Measurements from ENCODE around the gene GAS5. TPM values are rescaled to one million over a fixed set of nuclear protein-coding genes. Genes with fewer than 3 reads are reported as not detected.

GAS5 gene
- total and polyA plus RNA-seq, 10 of the 15 experiments (the other 5 are each of a cell fraction or from before 2014, with no cell fraction given) = 289 to 1,137 (median 699) TPM

DNA sequence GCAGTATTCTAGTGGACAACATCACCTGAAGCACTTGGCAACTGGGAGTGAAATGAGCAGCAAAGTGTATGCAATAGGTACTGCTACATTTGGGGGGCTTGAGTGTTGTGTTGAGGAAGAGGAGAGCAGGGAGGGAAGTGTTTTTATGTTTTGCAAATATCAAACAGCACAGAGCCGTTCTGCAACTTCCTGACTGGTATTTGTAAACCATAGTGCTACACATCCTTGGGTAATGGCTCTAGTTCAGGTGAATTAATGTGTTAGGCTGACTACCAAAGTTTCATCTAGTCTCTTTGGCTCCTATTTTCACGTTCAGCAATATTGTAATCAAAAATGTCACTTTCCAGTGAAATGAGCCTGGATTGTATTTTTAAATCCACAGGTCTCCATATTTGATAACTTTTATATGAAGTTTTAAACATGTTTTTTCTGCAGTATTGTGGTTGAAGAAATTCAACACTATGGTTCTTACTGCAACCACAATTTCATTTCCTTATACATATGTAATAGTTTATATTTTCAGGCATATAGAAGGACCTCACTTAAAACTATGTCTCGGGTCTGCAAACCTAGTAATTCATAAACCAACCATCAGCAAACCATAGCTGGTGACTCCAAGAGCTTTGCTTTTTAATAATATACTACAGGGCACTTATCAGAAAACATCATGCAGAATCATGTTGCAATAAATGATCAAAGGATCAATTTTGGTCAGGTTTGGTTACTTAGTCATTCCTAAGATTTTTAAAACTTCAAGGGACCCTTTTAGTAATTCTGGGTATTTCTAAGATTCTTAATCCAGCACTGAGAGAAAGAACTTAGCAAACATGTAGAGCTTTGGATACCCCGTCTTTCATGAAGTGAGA lies 19.2 kb upstream of the GAS5 start:
- BruUV-seq (replicated peaks) = no TSS peak
- H3K9me3 ChIP-seq (replicated peaks; ENCODE audit: control insufficient read depth, insufficient read depth, low read length) = no peaks in the 10 kb centered on the region
- H3K4me3 ChIP-seq = no peak overlapping the region
- H3K27me3 ChIP-seq (replicated peaks in 1 of 2; ENCODE audit: control insufficient read depth in 2 of 2, insufficient read depth in 2 of 2, low read length in 1 of 2) = no peaks in the 10 kb centered on the region
- no peak overlapping the region for H3K9ac ChIP-seq (ENCODE audit: control insufficient read depth, insufficient read depth, low read length)
- FAIRE-seq (no peak), ATAC-seq (no peak), DNase-seq (ENCODE audit: low read depth, low spot score) (no peak)
- TF ChIP-seq, protein P1, sequence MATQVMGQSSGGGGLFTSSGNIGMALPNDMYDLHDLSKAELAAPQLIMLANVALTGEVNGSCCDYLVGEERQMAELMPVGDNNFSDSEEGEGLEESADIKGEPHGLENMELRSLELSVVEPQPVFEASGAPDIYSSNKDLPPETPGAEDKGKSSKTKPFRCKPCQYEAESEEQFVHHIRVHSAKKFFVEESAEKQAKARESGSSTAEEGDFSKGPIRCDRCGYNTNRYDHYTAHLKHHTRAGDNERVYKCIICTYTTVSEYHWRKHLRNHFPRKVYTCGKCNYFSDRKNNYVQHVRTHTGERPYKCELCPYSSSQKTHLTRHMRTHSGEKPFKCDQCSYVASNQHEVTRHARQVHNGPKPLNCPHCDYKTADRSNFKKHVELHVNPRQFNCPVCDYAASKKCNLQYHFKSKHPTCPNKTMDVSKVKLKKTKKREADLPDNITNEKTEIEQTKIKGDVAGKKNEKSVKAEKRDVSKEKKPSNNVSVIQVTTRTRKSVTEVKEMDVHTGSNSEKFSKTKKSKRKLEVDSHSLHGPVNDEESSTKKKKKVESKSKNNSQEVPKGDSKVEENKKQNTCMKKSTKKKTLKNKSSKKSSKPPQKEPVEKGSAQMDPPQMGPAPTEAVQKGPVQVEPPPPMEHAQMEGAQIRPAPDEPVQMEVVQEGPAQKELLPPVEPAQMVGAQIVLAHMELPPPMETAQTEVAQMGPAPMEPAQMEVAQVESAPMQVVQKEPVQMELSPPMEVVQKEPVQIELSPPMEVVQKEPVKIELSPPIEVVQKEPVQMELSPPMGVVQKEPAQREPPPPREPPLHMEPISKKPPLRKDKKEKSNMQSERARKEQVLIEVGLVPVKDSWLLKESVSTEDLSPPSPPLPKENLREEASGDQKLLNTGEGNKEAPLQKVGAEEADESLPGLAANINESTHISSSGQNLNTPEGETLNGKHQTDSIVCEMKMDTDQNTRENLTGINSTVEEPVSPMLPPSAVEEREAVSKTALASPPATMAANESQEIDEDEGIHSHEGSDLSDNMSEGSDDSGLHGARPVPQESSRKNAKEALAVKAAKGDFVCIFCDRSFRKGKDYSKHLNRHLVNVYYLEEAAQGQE (IDR thresholded peaks at IDR 0.05; ENCODE audit: low read depth, low read length) = no peak
- TF ChIP-seq ZNF622 (IDR thresholded peaks at IDR 0.05) = no peak
- TF ChIP-seq NFYB (IDR thresholded peaks at IDR 0.05; ENCODE audit: insufficient read depth, low read depth, low read length) = no peak
- H3K27ac ChIP-seq (ENCODE audit: control insufficient read depth, insufficient read depth) = no peak overlapping the region
- no peak overlapping the region for H3K4me2 ChIP-seq (ENCODE audit: control insufficient read depth, insufficient read depth)
- CTCF ChIA-PET = no interaction called here
- H2AFZ ChIP-seq (ENCODE audit: control insufficient read depth, low read depth, low read length) = no peak overlapping the region
- no peaks in the 10 kb centered on the region for H3K79me2 ChIP-seq (ENCODE audit: control insufficient read depth, insufficient read depth, low read length)
- in situ Hi-C loops (cut with MboI) (no loop called here), intact Hi-C loops (cut with micrococcal nuclease; ENCODE audit: unreplicated experiment) (no loop called here)
- RAD21 ChIA-PET (ENCODE audit: unreplicated experiment) = no interaction called here
- SMC1A ChIA-PET (ENCODE audit: uncharacterized antibody, unreplicated experiment) = interaction anchor here (0.6 kb wide), 1 partner anchor 191 kb away, joined by 3 read pairs; no protein-coding TSS in a partner anchor
- H4K20me1 ChIP-seq (ENCODE audit: control insufficient read depth, insufficient read depth) = no peaks in the 10 kb centered on the region
- peaks cover 0 to 2% of the 10 kb centered on the region in 2 experiments; a peak in 2 of 4 replicates for H3K36me3 ChIP-seq (ENCODE audit: control insufficient read depth in 2 of 2, insufficient read depth in 2 of 2, low read length in 1 of 2)
- POLR2A ChIA-PET = no interaction called here
- H3K4me1 ChIP-seq (ENCODE audit: control insufficient read depth, insufficient read depth, low read length) = no peaks in the 10 kb centered on the region
- WGBS (ENCODE audit: insufficient coverage, insufficient replicate concordance, low lambda C conversion rate, missing lambda C conversion rate) = 57% methylated on average over 4 of the region's 4 CpGs

Data from GM12878 (cell line).